Lung (tissue), 12 donors: ENCODE data around the gene ATP6V0B. TPM values are rescaled to one million over a fixed set of nuclear protein-coding genes. Genes with fewer than 3 reads are reported as not detected.

Experiments
- ATAC-seq: fragments of 200-7000 bp; cut with Tn5 transposase; one replicate; pipeline ENCODE4 v1.9.1; 2020; ENCODE audit warnings: moderate number of reproducible peaks; ENCODE audit not compliant: insufficient read depth, low FRiP score
- DNase-seq, 3 donors: peaks; one replicate each; pipeline ENCODE4 v3.0.0-alpha.2; 2013 to 2017
- H3K27ac ChIP-seq, 2 donors: one replicate each; pipeline ENCODE4 v1.5.1; 2013; ENCODE audit warnings: mild to moderate bottlenecking in 2 of 2, moderate library complexity in 2 of 2, control low read depth in 1 of 2, inconsistent platforms in 1 of 2, low read depth in 1 of 2, low read length in 1 of 2
- H3K27me3 ChIP-seq, 3 donors: one replicate each; pipeline ENCODE4 v1.5.1; 2013; ENCODE audit warnings: low read length in 2 of 3; ENCODE audit not compliant: control insufficient read depth in 3 of 3, insufficient read depth in 3 of 3
- H3K36me3 ChIP-seq, 4 donors: one replicate each; pipeline ENCODE4 v1.5.1; 2013; ENCODE audit warnings: low read length in 4 of 4, mild to moderate bottlenecking in 1 of 4, moderate library complexity in 1 of 4; ENCODE audit not compliant: control insufficient read depth in 4 of 4, insufficient read depth in 4 of 4
- H3K4me1 ChIP-seq, 5 donors: one replicate each; pipeline ENCODE4 v1.5.1; 2013; ENCODE audit warnings: low read length in 5 of 5, mild to moderate bottlenecking in 2 of 5, moderate library complexity in 1 of 5; ENCODE audit not compliant: control insufficient read depth in 5 of 5, insufficient read depth in 5 of 5
- H3K4me3 ChIP-seq: one replicate; pipeline ENCODE4 v1.5.1; 2013; ENCODE audit warnings: mild to moderate bottlenecking, control low read depth, moderate library complexity
- H3K9ac ChIP-seq, 2 donors: one replicate each; pipeline ENCODE4 v1.5.1; 2013; ENCODE audit warnings: low read length in 2 of 2, control low read depth in 1 of 2; ENCODE audit not compliant: insufficient read depth in 1 of 2
- H3K9me3 ChIP-seq, 4 donors: one replicate each; pipeline ENCODE4 v1.5.1; 2013; ENCODE audit warnings: low read length in 3 of 4, mild to moderate bottlenecking in 1 of 4, moderate library complexity in 1 of 4; ENCODE audit not compliant: control insufficient read depth in 4 of 4, insufficient read depth in 3 of 4
- CTCF ChIP-seq: IDR thresholded peaks from 2 replicates; pipeline ENCODE4 v1.5.1; 2012; ENCODE audit warnings: mild to moderate bottlenecking; ENCODE audit errors: control extremely low read depth, extremely low read depth
- WGBS, 2 donors: extraction: QIAGEN DNeasy Blood & Tissue Kit; methylation state at CpG; one replicate each; pipeline ENCODE4 v1.1.7; 2013; 5-methylcytosine and 5-hydroxymethylcytosine counted together
- polyA plus RNA-seq, 2 donors: library from polyadenylated mRNA; stranded (reverse); fragments of 200-250 nt; gene quantifications; one replicate each; pipeline ENCODE4 v1.2.1, GENCODE V29; 2013
- total RNA-seq, 2 donors: library from RNA; depleted of rRNA in 1 of 2; stranded (reverse); fragments of >200 nt in 1 of 2; gene quantifications; one replicate each; pipeline ENCODE4 v1.2.1, GENCODE V29; 2014 to 2021
- donor health status: control.
- donor health status: control.
- donor health status: Bipolar disorder and iron deficiency.
- donor health status: healthy.
- donor health status: DM: yes; HTN: yes; CAD: no.

The ATP6V0B gene
- total and polyA plus RNA-seq, 4 donors = 71.2 to 484 (median 283) TPM

- H3K9me3 ChIP-seq = no peaks in the 10 kb centered on the region
- no peak for DNase-seq
- ATAC-seq = peak; percentile 5
- H3K36me3 ChIP-seq = peaks cover 0 to 10% (median 0%) of the 10 kb centered on the region in 4 donors
- WGBS, 2 donors = 7 to 11% methylated on average over 26 to 27 of the region's 27 CpGs
- TF ChIP-seq CTCF = no peak
- peak overlapping the region; percentile 39 to 74 for H3K9ac ChIP-seq
- H3K27me3 ChIP-seq = no peaks in the 10 kb centered on the region
- peaks cover 3 to 20% (median 13%) of the 10 kb centered on the region in 5 donors for H3K4me1 ChIP-seq
- peak overlapping the region; percentile 97 to 99 for H3K27ac ChIP-seq
- H3K4me3 ChIP-seq = peak overlapping the region; percentile 71
These were observed 27.5 kb upstream of the ATP6V0B start for GRCh38 chr1:43947061-43947873.

- Histone ChIP-seq H3K27me3 (no peaks in the 10 kb centered on the region), H3K4me3 (peak overlapping the region; percentile 71), H3K27ac (no peak overlapping the region), H3K36me3 (peaks cover 0 to 10% (median 0%) of the 10 kb centered on the region in 4 donors), H3K9ac (no peak overlapping the region), H3K4me1 (peaks cover 3 to 20% (median 13%) of the 10 kb centered on the region in 5 donors), H3K9me3 (no peaks in the 10 kb centered on the region)
- DNase-seq (no peak), ATAC-seq (no peak)
- 36 to 72% methylated on average over 3 of the region's 3 CpGs for WGBS, 2 donors
- no peak for TF ChIP-seq CTCF
These were observed 26.8 kb upstream of the ATP6V0B start for GRCh38 chr1:43947874-43948437.

GRCh38 chr1:43949678-43950077 lies 25.1 kb upstream of the ATP6V0B start:
- TF ChIP-seq CTCF = no peak
- Histone ChIP-seq H3K4me3 (no peak overlapping the region), H3K9me3 (no peaks in the 10 kb centered on the region), H3K36me3 (peaks cover 0 to 15% (median 0%) of the 10 kb centered on the region in 4 donors), H3K9ac (no peak overlapping the region), H3K4me1 (peaks cover 3 to 20% (median 13%) of the 10 kb centered on the region in 5 donors), H3K27me3 (no peaks in the 10 kb centered on the region), H3K27ac (no peak overlapping the region)
- 93 to 95% methylated on average over 13 of the region's 13 CpGs for WGBS, 2 donors
- ATAC-seq (no peak), DNase-seq (no peak)
